CD14-positive monocyte (primary cell): Measurements from ENCODE around the gene RASAL2. TPM values are rescaled to one million over a fixed set of nuclear protein-coding genes. Genes with fewer than 3 reads are reported as not detected.
A peak's percentile ranks its signal among the peaks of the same experiment; 100 is the strongest.

Experiments used
- DNase-seq, 3 donors: peaks; one replicate each; pipeline ENCODE4 v3.0.0-alpha.2; 2011 to 2022
- H2AFZ ChIP-seq: 2 replicates; pipeline ENCODE4 v1.6.0; 2012; ENCODE audit warnings: mild to moderate bottlenecking, low read depth, low read length, inconsistent platforms; ENCODE audit not compliant: insufficient read depth, poor library complexity, severe bottlenecking
- H3K27ac ChIP-seq, 2 donors: 1 replicate in 1 of 2; 2 replicates in 1 of 2; pipeline ENCODE4 v1.5.1; 2012 to 2013; ENCODE audit warnings: low read length in 2 of 2, control low read depth in 1 of 2, inconsistent platforms in 1 of 2, low read depth in 1 of 2, mild to moderate bottlenecking in 1 of 2
- H3K27me3 ChIP-seq, 2 donors: one replicate each; pipeline versions ENCODE4 v1.6.0 to v1.6.1; 2011 to 2013; ENCODE audit warnings: low read length in 2 of 2; ENCODE audit not compliant: control insufficient read depth in 2 of 2, insufficient read depth in 2 of 2
- H3K36me3 ChIP-seq, 2 donors: replicated peaks in 1 of 2; 1 replicate in 1 of 2; 2 replicates in 1 of 2; pipeline versions ENCODE4 v1.5.1 to v1.6.1; 2012 to 2013; ENCODE audit warnings: low read length in 2 of 2, control low read depth in 1 of 2, inconsistent platforms in 1 of 2, mild to moderate bottlenecking in 1 of 2; ENCODE audit not compliant: insufficient read depth in 2 of 2, control insufficient read depth in 1 of 2
- H3K4me1 ChIP-seq, 2 donors: 1 replicate in 1 of 2; 2 replicates in 1 of 2; pipeline versions ENCODE4 v1.5.1 to v1.6.1; 2012 to 2013; ENCODE audit warnings: low read length in 2 of 2, control low read depth in 1 of 2, inconsistent platforms in 1 of 2, mild to moderate bottlenecking in 1 of 2, moderate library complexity in 1 of 2; ENCODE audit not compliant: insufficient read depth in 2 of 2, control insufficient read depth in 1 of 2
- H3K4me2 ChIP-seq: replicated peaks from 2 replicates; pipeline ENCODE3; 2012; ENCODE audit warnings: low read length, moderate library complexity, mild to moderate bottlenecking; ENCODE audit not compliant: poor library complexity, severe bottlenecking; ENCODE audit errors: extremely low read depth
- H3K4me3 ChIP-seq, 3 experiments: fragments of 200-600 bp in 1 of 3; sonication (generic) in 1 of 3; replicated peaks in 1 of 3; 1 replicate in 2 of 3; 2 replicates in 1 of 3; pipeline ENCODE4 v1.5.1; 2011 to 2013; ENCODE audit warnings: low read length in 3 of 3, mild to moderate bottlenecking in 3 of 3, control low read depth in 2 of 3, low read depth in 2 of 3, inconsistent platforms in 1 of 3, moderate library complexity in 1 of 3
- H3K79me2 ChIP-seq: 2 replicates; pipeline ENCODE4 v1.6.0; 2012; ENCODE audit warnings: mild to moderate bottlenecking, control low read depth, inconsistent platforms, low read length, moderate library complexity; ENCODE audit not compliant: insufficient read depth
- H3K9ac ChIP-seq: 2 replicates; pipeline ENCODE4 v1.6.0; 2017; ENCODE audit warnings: low read length, mild to moderate bottlenecking; ENCODE audit not compliant: insufficient read depth, poor library complexity, severe bottlenecking
- H3K9me3 ChIP-seq, 2 donors: replicated peaks in 1 of 2; 1 replicate in 1 of 2; 2 replicates in 1 of 2; pipeline versions ENCODE4 v1.5.1 to v1.6.1; 2012 to 2013; ENCODE audit warnings: low read length in 2 of 2, control low read depth in 1 of 2; ENCODE audit not compliant: control insufficient read depth in 1 of 2, insufficient read depth in 1 of 2
- H4K20me1 ChIP-seq: 2 replicates; pipeline ENCODE4 v1.6.0; 2012; ENCODE audit warnings: mild to moderate bottlenecking, low read length, control low read depth, moderate library complexity; ENCODE audit not compliant: insufficient read depth
- H3K27ac Mint-ChIP-seq, 7 donors: one replicate each; pipeline ENCODE4 v1.8.0; 2020; ENCODE audit warnings: mild to moderate bottlenecking in 7 of 7, mixed read lengths in 7 of 7, moderate library complexity in 6 of 7, inconsistent platforms in 2 of 7
- H3K27me3 Mint-ChIP-seq, 3 donors: one replicate each; pipeline ENCODE4 v1.8.0; 2021 to 2022; ENCODE audit warnings: low read depth in 3 of 3, mild to moderate bottlenecking in 3 of 3, mixed read lengths in 3 of 3, moderate library complexity in 3 of 3, inconsistent platforms in 1 of 3
- H3K36me3 Mint-ChIP-seq, 2 donors: one replicate each; pipeline ENCODE4 v1.8.0; 2020; ENCODE audit warnings: mixed read lengths in 2 of 2, inconsistent platforms in 1 of 2, mild to moderate bottlenecking in 1 of 2
- H3K4me1 Mint-ChIP-seq: one replicate; pipeline ENCODE4 v1.8.0; 2020; ENCODE audit warnings: mild to moderate bottlenecking, mixed read lengths
- H3K4me3 Mint-ChIP-seq, 2 donors: one replicate each; pipeline ENCODE4 v1.8.0; 2020; ENCODE audit warnings: mild to moderate bottlenecking in 2 of 2, mixed read lengths in 2 of 2, moderate library complexity in 1 of 2
- H3K9me3 Mint-ChIP-seq, 7 donors: one replicate each; pipeline ENCODE4 v1.8.0; 2020 to 2022; ENCODE audit warnings: mixed read lengths in 7 of 7, mild to moderate bottlenecking in 6 of 7, moderate library complexity in 6 of 7, inconsistent platforms in 2 of 7
- CTCF ChIP-seq: fragments of 200-600 bp; IDR thresholded peaks from one replicate; pipeline ENCODE4 v1.8.0; 2022; ENCODE audit warnings: antibody characterized with exemption, mild to moderate bottlenecking
- intact Hi-C, 2 donors: fragments of 100-400 bp; cut with micrococcal nuclease; formaldehyde crosslinking; loops; one replicate each; pipeline versions ENCODE4 v1.15.0 to v1.15.1; 2023
- polyA plus RNA-seq, 3 donors: library from polyadenylated mRNA; depleted of rRNA in 1 of 3; unstranded in 2 of 3; stranded (reverse) in 1 of 3; fragments of 300-500 nt in 2 of 3; fragments of >200 nt in 1 of 3; fragmentation: Illumina TruSeq in 2 of 3; gene quantifications; 1 replicate in 2 of 3; 2 replicates in 1 of 3; pipeline ENCODE4 v1.2.3, GENCODE V29; 2012 to 2021

RASAL2 gene
- polyA plus RNA-seq, 3 donors = 0.15 to 1.00 (median 0.63) TPM

GRCh38 chr1:178124115-178124514, 30.2 kb downstream of the RASAL2 start:
- Histone ChIP-seq H3K27me3 (no peaks in the 10 kb centered on the region), H4K20me1 (no peaks in the 10 kb centered on the region), H3K9ac (no peak overlapping the region), H2AFZ (no peak overlapping the region), H3K79me2 (no peaks in the 10 kb centered on the region), H3K4me3 (no peak overlapping the region), H3K9me3 (no peaks in the 10 kb centered on the region), H3K4me1 (peaks cover 6 to 11% of the 10 kb centered on the region in 2 donors), H3K36me3 (no peaks in the 10 kb centered on the region), H3K4me2 (no peak overlapping the region), H3K27ac (no peak overlapping the region)
- Mint-ChIP-seq H3K27me3 (no peaks in the 10 kb centered on the region), H3K9me3 (no peaks in the 10 kb centered on the region), H3K36me3 (no peaks in the 10 kb centered on the region), H3K4me1 (peaks cover 19% of the 10 kb centered on the region), H3K27ac (no peak overlapping the region), H3K4me3 (no peak overlapping the region)
- TF ChIP-seq CTCF = no peak
- intact Hi-C loops = no loop called here
- no peak for DNase-seq

GRCh38 chr1:178126261-178126660, 32.4 kb downstream of the RASAL2 start:
- Mint-ChIP-seq H3K4me3 (no peak overlapping the region), H3K4me1 (peaks cover 7% of the 10 kb centered on the region), H3K9me3 (no peaks in the 10 kb centered on the region), H3K27me3 (no peaks in the 10 kb centered on the region), H3K27ac (peak overlapping the region in 1 of 7 donors; percentile 17), H3K36me3 (no peaks in the 10 kb centered on the region)
- no peak overlapping the region for H3K9ac ChIP-seq
- H3K9me3 ChIP-seq = no peaks in the 10 kb centered on the region
- H4K20me1 ChIP-seq = no peaks in the 10 kb centered on the region
- no peak for TF ChIP-seq CTCF
- no peaks in the 10 kb centered on the region for H3K4me1 ChIP-seq
- H2AFZ ChIP-seq = no peak overlapping the region
- no peak overlapping the region for H3K27ac ChIP-seq
- intact Hi-C loops = no loop called here
- H3K79me2 ChIP-seq = no peaks in the 10 kb centered on the region
- H3K27me3 ChIP-seq = no peaks in the 10 kb centered on the region
- H3K4me3 ChIP-seq = no peak overlapping the region
- DNase-seq = no peak
- H3K4me2 ChIP-seq = no peak overlapping the region
- no peaks in the 10 kb centered on the region for H3K36me3 ChIP-seq
